Measurements from ENCODE around the gene TSPAN31.

The TSPAN31 gene

GRCh38 chr12:57722716-57723629, 21.9 kb upstream of the TSPAN31 start:
- DNase-seq (no peak), ATAC-seq (ENCODE audit: insufficient read depth, low read depth) (no peak)
- Histone ChIP-seq H3K9me3 (ENCODE audit: insufficient read depth, low read length, severe bottlenecking) (no peaks in the 10 kb centered on the region), H3K4me1 (ENCODE audit: insufficient read depth, low read length) (no peaks in the 10 kb centered on the region), H3K79me2 (ENCODE audit: insufficient read depth, low read length) (no peaks in the 10 kb centered on the region), H3K27me3 (ENCODE audit: insufficient read depth, low read length, poor library complexity) (no peaks in the 10 kb centered on the region), H4K20me1 (ENCODE audit: insufficient read depth, low read length) (no peaks in the 10 kb centered on the region; the same call in 1 of the 2 replicates), H3K27ac (ENCODE audit: low read length) (no peak overlapping the region), H3K4me3 (ENCODE audit: low read depth in 1 of 2, low read length in 2 of 2) (no peak overlapping the region), H2AFZ (ENCODE audit: low read depth, low read length) (no peak overlapping the region), H3K36me3 (ENCODE audit: insufficient read depth, low read length) (peaks cover 63% of the 10 kb centered on the region), H3K9ac (ENCODE audit: low read depth, low read length) (no peak overlapping the region), H3K4me2 (ENCODE audit: insufficient read depth, low read length) (no peak overlapping the region)
- TF ChIP-seq, protein P1, sequence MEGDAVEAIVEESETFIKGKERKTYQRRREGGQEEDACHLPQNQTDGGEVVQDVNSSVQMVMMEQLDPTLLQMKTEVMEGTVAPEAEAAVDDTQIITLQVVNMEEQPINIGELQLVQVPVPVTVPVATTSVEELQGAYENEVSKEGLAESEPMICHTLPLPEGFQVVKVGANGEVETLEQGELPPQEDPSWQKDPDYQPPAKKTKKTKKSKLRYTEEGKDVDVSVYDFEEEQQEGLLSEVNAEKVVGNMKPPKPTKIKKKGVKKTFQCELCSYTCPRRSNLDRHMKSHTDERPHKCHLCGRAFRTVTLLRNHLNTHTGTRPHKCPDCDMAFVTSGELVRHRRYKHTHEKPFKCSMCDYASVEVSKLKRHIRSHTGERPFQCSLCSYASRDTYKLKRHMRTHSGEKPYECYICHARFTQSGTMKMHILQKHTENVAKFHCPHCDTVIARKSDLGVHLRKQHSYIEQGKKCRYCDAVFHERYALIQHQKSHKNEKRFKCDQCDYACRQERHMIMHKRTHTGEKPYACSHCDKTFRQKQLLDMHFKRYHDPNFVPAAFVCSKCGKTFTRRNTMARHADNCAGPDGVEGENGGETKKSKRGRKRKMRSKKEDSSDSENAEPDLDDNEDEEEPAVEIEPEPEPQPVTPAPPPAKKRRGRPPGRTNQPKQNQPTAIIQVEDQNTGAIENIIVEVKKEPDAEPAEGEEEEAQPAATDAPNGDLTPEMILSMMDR (IDR thresholded peaks at IDR 0.05; ENCODE audit: borderline replicate concordance, extremely low read depth, low read length, poor library complexity, severe bottlenecking): no peak
- TF ChIP-seq EZH2 (IDR thresholded peaks at IDR 0.05; ENCODE audit: borderline replicate concordance, low read depth, low read length, severe bottlenecking): no peak

- Histone ChIP-seq H3K4me3 (ENCODE audit: low read depth in 1 of 2, low read length in 2 of 2) (no peak overlapping the region), H3K27ac (ENCODE audit: low read length) (no peak overlapping the region), H4K20me1 (ENCODE audit: insufficient read depth, low read length) (no peaks in the 10 kb centered on the region; the same call in 1 of the 2 replicates), H3K4me1 (ENCODE audit: insufficient read depth, low read length) (no peaks in the 10 kb centered on the region), H3K9ac (ENCODE audit: low read depth, low read length) (no peak overlapping the region), H2AFZ (ENCODE audit: low read depth, low read length) (no peak overlapping the region), H3K36me3 (ENCODE audit: insufficient read depth, low read length) (peaks cover 56% of the 10 kb centered on the region), H3K79me2 (ENCODE audit: insufficient read depth, low read length) (no peaks in the 10 kb centered on the region), H3K27me3 (ENCODE audit: insufficient read depth, low read length, poor library complexity) (no peaks in the 10 kb centered on the region), H3K4me2 (ENCODE audit: insufficient read depth, low read length) (no peak overlapping the region), H3K9me3 (ENCODE audit: insufficient read depth, low read length, severe bottlenecking) (no peaks in the 10 kb centered on the region)
- no peak for TF ChIP-seq EZH2 (IDR thresholded peaks at IDR 0.05; ENCODE audit: borderline replicate concordance, low read depth, low read length, severe bottlenecking)
- DNase-seq: no peak
- ATAC-seq (ENCODE audit: insufficient read depth, low read depth): no peak
Observed at GRCh38 chr12:57723630-57723962, 21.2 kb upstream of the TSPAN31 start.

- H3K27ac ChIP-seq (ENCODE audit: low read length): no peak overlapping the region
- H3K79me2 ChIP-seq (ENCODE audit: insufficient read depth, low read length): no peaks in the 10 kb centered on the region
- H3K9ac ChIP-seq (ENCODE audit: low read depth, low read length): no peak overlapping the region
- H2AFZ ChIP-seq (ENCODE audit: low read depth, low read length): no peak overlapping the region
- ATAC-seq (ENCODE audit: insufficient read depth, low read depth): 0 out of 3 replicates have a peak, but pooled peaks have one; percentile 10
- H3K36me3 ChIP-seq (ENCODE audit: insufficient read depth, low read length): peaks cover 50% of the 10 kb centered on the region
- no peak for DNase-seq
- TF ChIP-seq EZH2 (IDR thresholded peaks at IDR 0.05; ENCODE audit: borderline replicate concordance, low read depth, low read length, severe bottlenecking): no peak
- TF ChIP-seq, protein P1 (IDR thresholded peaks at IDR 0.05; ENCODE audit: borderline replicate concordance, extremely low read depth, low read length, poor library complexity, severe bottlenecking): no peak
- H3K27me3 ChIP-seq (ENCODE audit: insufficient read depth, low read length, poor library complexity): no peaks in the 10 kb centered on the region
- no peaks in the 10 kb centered on the region; the same call in 1 of the 2 replicates for H4K20me1 ChIP-seq (ENCODE audit: insufficient read depth, low read length)
- H3K4me3 ChIP-seq (ENCODE audit: low read depth in 1 of 2, low read length in 2 of 2): no peak overlapping the region
- no peaks in the 10 kb centered on the region for H3K4me1 ChIP-seq (ENCODE audit: insufficient read depth, low read length)
- no peak overlapping the region for H3K4me2 ChIP-seq (ENCODE audit: insufficient read depth, low read length)
- no peaks in the 10 kb centered on the region for H3K9me3 ChIP-seq (ENCODE audit: insufficient read depth, low read length, severe bottlenecking)
Observed at GRCh38 chr12:57724003-57724935, 20.6 kb upstream of the TSPAN31 start.

All from DND-41 (cell line).